ENCODE data around the gene WARS2.

- TF ChIP-seq POLR2A (IDR thresholded peaks at IDR 0.05; ENCODE audit: low read length), result no peak
- no peak for TF ChIP-seq GATA1 (IDR thresholded peaks at IDR 0.05; ENCODE audit: low read depth, low read length)
These were observed 48.5 kb upstream of the WARS2 start for GRCh38 chr1:119188926-119189325.

Data from erythroblast (primary cell).